ENCODE results near the gene NDST3. TPM values are rescaled to one million over a fixed set of nuclear protein-coding genes. Genes with fewer than 3 reads are reported as not detected.

Gene NDST3
- polyA plus RNA-seq, 1 experiment, result not detected

DNA sequence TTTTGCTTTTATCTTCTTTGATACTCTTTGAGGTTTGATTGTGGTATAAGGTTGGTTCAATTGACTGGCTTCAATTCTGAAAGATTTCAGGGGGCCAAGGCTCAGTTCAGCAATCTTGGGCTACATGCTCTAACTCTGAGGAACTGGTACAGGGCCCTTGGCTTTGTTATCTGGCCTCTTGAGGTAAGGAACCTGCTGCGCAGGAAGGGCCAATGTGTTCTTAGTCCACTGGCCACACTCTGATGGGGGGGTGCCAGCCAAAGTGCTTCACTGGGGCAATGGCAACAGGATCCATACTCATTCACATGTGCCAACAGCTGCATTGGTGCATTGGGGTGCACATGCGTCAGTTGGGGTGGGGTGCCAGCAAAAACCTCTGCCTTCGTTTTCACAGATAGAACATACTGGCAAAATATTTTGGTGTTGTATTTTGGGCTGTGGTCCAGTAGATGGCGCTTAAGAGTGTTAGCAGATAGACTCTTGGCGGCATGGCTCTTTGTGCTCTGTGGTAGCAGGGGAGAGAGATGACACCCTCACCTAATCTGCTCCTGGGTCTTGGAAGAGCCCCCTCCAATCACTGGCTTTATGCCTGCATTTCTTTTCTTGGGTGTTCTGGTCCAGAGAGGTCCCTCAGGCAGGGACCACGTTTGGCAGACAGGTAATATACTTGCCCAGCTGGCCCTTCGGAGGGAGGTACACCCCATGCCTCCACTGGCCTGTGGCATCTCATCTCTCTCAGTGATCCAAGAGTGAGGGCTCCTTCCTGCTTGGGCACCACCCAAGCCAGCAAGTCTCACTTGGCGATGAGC lies 42.9 kb downstream of the NDST3 start:
- H3K36me3 ChIP-seq (ENCODE audit: control insufficient read depth, insufficient read depth, low read length), result no peaks in the 10 kb centered on the region
- no peak overlapping the region for H3K4me3 ChIP-seq (ENCODE audit: low read depth, low read length)
- DNase-seq (ENCODE audit: low read depth), result no peak
- ChIA-PET POLR2A (no interaction called here), CTCF (interaction anchor here (1.3 to 4.5 kb wide), 7 partner anchors 10 to 157 kb away, joined by 3 to 71 read pairs (median 5); no protein-coding TSS in a partner anchor)
- H3K27me3 ChIP-seq (ENCODE audit: control insufficient read depth, insufficient read depth, low read length), result no peaks in the 10 kb centered on the region; the same call in 1 of the 2 replicates
- TF ChIP-seq, protein P1, sequence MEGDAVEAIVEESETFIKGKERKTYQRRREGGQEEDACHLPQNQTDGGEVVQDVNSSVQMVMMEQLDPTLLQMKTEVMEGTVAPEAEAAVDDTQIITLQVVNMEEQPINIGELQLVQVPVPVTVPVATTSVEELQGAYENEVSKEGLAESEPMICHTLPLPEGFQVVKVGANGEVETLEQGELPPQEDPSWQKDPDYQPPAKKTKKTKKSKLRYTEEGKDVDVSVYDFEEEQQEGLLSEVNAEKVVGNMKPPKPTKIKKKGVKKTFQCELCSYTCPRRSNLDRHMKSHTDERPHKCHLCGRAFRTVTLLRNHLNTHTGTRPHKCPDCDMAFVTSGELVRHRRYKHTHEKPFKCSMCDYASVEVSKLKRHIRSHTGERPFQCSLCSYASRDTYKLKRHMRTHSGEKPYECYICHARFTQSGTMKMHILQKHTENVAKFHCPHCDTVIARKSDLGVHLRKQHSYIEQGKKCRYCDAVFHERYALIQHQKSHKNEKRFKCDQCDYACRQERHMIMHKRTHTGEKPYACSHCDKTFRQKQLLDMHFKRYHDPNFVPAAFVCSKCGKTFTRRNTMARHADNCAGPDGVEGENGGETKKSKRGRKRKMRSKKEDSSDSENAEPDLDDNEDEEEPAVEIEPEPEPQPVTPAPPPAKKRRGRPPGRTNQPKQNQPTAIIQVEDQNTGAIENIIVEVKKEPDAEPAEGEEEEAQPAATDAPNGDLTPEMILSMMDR (IDR thresholded peaks at IDR 0.05; ENCODE audit: insufficient read depth, low read depth, low read length), result peak; percentile 69

DNA sequence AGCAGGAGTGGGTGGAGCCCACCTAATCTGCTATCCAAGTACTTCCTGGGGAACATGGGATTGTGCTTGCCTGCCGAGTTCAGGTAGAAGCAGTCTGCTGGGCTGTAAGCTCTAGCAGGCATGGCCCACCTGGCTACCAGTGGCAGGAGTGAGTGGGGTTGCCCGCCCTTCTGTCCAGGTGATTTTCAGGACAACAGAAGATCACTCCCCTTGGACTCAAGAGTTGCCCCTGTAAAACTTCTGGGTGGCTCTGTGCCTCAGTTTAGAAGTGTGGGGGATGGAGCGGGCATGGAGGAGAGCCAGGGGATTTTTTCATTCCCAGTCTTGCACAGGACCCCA lies 43.5 kb downstream of the NDST3 start:
- no peaks in the 10 kb centered on the region; the same call in 1 of the 2 replicates for H3K27me3 ChIP-seq (ENCODE audit: control insufficient read depth, insufficient read depth, low read length)
- H3K4me3 ChIP-seq (ENCODE audit: low read depth, low read length), result no peak overlapping the region
- no peak for DNase-seq (ENCODE audit: low read depth)
- TF ChIP-seq, protein P1 (IDR thresholded peaks at IDR 0.05; ENCODE audit: insufficient read depth, low read depth, low read length), result no peak
- CTCF ChIA-PET, result interaction anchor here (0.9 to 4.5 kb wide), 6 partner anchors 9 to 156 kb away, joined by 3 to 71 read pairs (median 4); no protein-coding TSS in a partner anchor
- POLR2A ChIA-PET, result no interaction called here
- H3K36me3 ChIP-seq (ENCODE audit: control insufficient read depth, insufficient read depth, low read length), result no peaks in the 10 kb centered on the region

DNA sequence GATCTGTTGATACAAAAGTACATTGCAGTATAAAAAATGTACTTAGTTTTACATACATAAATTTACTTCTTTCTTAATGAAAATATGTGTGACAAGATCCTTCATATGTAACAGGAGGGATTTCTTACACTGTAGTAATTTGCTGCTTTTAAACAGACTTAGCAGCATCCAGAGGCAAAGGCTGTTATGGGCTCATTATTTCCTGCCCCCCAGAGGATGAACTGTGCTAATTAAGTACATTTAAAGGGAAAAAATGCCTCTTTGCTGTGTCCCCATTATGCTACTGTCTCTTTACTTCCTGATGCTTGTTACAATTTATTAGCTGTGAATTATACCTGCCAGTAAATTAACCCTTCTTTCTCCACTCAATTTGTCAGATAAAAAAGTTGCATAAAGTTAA lies 47.1 kb downstream of the NDST3 start:
- ChIA-PET CTCF (interaction anchor here (1.1 kb wide), 1 partner anchor 10 kb away, joined by 3 read pairs; no protein-coding TSS in a partner anchor), POLR2A (no interaction called here)
- DNase-seq (ENCODE audit: low read depth), result no peak
- no peaks in the 10 kb centered on the region; the same call in 1 of the 2 replicates for H3K27me3 ChIP-seq (ENCODE audit: control insufficient read depth, insufficient read depth, low read length)
- TF ChIP-seq, protein P1 (IDR thresholded peaks at IDR 0.05; ENCODE audit: insufficient read depth, low read depth, low read length), result no peak
- no peaks in the 10 kb centered on the region for H3K36me3 ChIP-seq (ENCODE audit: control insufficient read depth, insufficient read depth, low read length)
- H3K4me3 ChIP-seq (ENCODE audit: low read depth, low read length), result no peak overlapping the region

DNA sequence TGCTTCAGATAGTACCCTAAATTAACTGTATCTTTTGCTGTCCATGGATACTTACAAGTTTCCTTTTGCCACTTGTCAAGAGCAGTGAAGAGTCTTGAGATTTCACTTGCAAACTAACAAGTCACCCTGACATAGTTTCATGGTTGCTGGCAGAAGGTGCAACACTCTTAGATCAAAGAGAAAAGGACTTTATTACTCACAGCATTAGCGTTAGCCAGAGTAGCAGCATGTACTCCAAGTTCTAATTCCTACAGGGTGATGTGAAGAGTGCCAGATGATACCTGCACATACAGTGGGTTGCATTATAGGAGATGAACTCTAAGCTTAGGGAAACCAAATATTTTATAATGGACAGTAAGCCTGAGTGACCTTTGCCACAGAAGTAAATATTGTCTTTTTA lies 47.9 kb downstream of the NDST3 start:
- H3K4me3 ChIP-seq (ENCODE audit: low read depth, low read length), result no peak overlapping the region
- DNase-seq (ENCODE audit: low read depth), result no peak
- POLR2A ChIA-PET, result no interaction called here
- no peaks in the 10 kb centered on the region for H3K36me3 ChIP-seq (ENCODE audit: control insufficient read depth, insufficient read depth, low read length)
- TF ChIP-seq, protein P1 (IDR thresholded peaks at IDR 0.05; ENCODE audit: insufficient read depth, low read depth, low read length), result no peak
- no peaks in the 10 kb centered on the region; the same call in 1 of the 2 replicates for H3K27me3 ChIP-seq (ENCODE audit: control insufficient read depth, insufficient read depth, low read length)
- CTCF ChIA-PET, result interaction anchor here (1.1 to 1.4 kb wide), 2 partner anchors 11 to 14 kb away, joined by 3 read pairs; no protein-coding TSS in a partner anchor

DNA sequence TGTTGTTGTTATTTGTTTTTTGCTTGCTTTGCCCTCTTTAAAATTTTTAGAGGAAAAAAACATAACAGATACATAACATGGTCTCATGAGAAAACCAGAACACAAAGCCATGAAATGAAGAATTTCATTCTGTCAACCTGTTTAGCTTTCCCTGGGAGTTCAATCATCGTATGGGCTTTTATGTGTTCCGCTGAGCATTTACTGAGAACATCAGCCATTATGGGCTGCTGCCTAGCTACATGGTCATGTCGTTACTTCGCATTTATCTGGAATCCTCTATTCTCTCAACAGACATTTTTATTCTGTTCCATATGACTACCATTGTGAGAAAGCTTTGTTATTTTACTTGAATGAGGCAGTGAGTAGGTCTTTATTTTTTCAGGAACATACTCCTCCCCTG lies 51.4 kb downstream of the NDST3 start:
- TF ChIP-seq, protein P1 (IDR thresholded peaks at IDR 0.05; ENCODE audit: insufficient read depth, low read depth, low read length), result no peak
- ChIA-PET POLR2A (no interaction called here), CTCF (interaction anchor here (3.5 kb wide), 1 partner anchor 8 kb away, joined by 26 read pairs; no protein-coding TSS in a partner anchor)
- Histone ChIP-seq H3K27me3 (ENCODE audit: control insufficient read depth, insufficient read depth, low read length) (peaks cover 3% of the 10 kb centered on the region; the same call in 1 of the 2 replicates), H3K4me3 (ENCODE audit: low read depth, low read length) (no peak overlapping the region), H3K36me3 (ENCODE audit: control insufficient read depth, insufficient read depth, low read length) (no peaks in the 10 kb centered on the region)
- DNase-seq (ENCODE audit: low read depth), result no peak

All from BJ (cell line).